Measurements from ENCODE around the gene NOVA1.

GRCh38 chr14:26606729-26607312 is 9.0 kb upstream of the NOVA1 start:
- TF ChIP-seq CTCF (conservative IDR thresholded peaks at IDR 0.05; ENCODE audit: low read length) = no peak
- no peak for TF ChIP-seq EZH2phosphoT487 (IDR thresholded peaks at IDR 0.05; ENCODE audit: borderline replicate concordance)

Measured in Loucy (cell line).